ENCODE results near the gene MSH3.

MSH3 gene

DNA sequence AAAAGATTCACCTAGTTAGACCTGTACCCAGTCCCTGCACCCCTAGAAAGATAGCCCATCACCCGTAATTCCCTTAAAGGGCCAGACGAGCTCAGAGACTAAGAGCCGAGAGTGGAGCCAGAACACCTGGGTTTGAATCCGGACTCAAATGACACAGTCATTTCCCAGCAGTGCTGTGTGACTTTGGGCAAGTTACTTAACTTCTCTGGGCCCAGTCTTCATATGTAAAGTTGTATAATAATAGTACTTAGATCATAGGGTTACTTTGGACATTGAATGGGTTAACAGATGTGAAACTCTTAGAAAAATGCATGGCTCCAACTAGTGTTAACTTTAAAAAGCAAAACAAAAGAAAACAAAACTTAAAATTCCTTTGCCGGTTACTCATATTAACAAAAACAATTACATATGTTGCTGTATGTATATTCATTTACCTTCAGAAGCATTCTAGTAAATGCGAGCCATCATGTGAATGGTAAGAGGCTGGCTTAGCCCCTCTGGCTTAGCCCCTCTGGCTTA lies 265.3 kb downstream of the MSH3 start:
- DNase-seq, result no peak

DNA sequence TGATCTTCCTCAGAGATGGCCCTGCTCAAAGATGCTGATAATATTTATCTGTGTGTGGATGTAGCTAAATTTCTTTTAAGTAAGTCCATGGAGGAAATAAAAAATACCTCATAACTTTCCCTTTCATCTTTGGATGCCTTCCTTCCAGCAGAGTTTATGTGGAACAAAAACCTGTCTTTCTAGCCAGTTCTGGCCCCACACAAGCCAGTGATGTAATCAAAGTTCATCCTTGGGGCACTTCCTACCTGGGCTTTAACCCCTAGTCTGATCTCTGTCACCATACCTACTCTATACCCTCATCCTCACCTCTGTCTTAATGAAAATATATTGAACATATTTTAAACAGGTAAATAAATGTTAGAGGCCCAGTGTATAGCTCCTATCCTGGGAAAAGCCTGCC lies 265.9 kb downstream of the MSH3 start:
- no peak for DNase-seq

DNA sequence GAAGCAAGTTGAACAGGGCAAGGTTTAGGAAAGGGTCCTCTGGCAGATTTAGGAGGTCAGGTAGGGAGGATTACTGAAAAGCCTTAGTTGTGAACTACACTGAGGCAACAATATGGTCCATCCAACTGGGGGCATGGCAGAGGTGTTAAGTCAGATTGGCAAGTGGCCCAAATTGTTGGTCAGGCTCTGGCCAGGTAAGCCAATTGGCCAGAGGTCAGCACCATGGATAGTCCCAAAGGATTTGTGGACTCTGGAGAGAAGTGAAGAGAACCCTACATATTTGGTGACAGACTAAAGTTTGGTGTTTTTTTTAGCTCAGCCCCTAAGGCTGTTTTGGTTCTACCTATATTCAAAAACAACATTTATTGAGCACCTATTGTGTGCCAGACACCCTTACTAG lies 266.6 kb downstream of the MSH3 start:
- no peak for DNase-seq

DNA sequence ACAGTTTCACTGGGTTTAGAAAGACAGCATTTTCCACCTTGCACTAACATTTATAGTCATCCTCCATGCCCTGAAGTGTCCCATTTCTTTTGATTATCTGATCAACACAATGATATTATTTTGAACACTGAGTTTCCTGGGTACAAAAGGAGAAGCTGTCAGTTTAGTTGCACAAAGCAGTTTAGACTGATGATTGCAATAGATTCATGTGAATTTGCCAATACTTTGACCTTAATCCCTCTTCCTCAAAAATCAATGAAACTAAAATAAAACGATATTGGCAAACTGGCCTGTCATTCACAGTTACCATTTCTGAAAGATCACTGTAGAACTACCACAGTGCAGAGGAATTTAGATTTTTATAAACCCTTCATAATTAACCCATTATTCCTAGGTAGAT lies 271.5 kb downstream of the MSH3 start:
- DNase-seq, result peak; percentile 16 to 61 (median 50)

Measured in suppressor macrophage treated with lipopolysaccharide for 1 hour (primary cell).